Measurements from ENCODE around the gene LENG9. TPM values are rescaled to one million over a fixed set of nuclear protein-coding genes. Genes with fewer than 3 reads are reported as not detected.
A peak's percentile ranks its signal among the peaks of the same experiment; 100 is the strongest.
"Not testable (repeated sequence)": the region's sequence is repeated elsewhere in the genome, so short reads cannot be mapped to it uniquely, and the experiment has no call there.

The LENG9 gene
- total RNA-seq, 2 experiments from 2014 or later: 6.2 to 7.0 TPM

GRCh38 chr19:54470991-54471782 lies 7.6 kb upstream of the LENG9 start:
- H3K27me3 Mint-ChIP-seq: peaks cover 55% of the 10 kb centered on the region
- POLR2A ChIA-PET: interaction anchor here (0.6 kb wide), 1 partner anchor 242 kb away, joined by 4 read pairs; no protein-coding TSS in a partner anchor
- ATAC-seq (ENCODE audit: low read depth) (no peak), DNase-seq (peak; percentile 31)
- H3K36me3 Mint-ChIP-seq: no peaks in the 10 kb centered on the region
- H3K4me1 Mint-ChIP-seq: peaks cover 3% of the 10 kb centered on the region
- H3K27ac Mint-ChIP-seq: no peak overlapping the region
- no peaks in the 10 kb centered on the region for H3K9me3 Mint-ChIP-seq
- H3K4me3 Mint-ChIP-seq: peak overlapping the region; percentile 22

GRCh38 chr19:54470276-54470887 lies 6.8 kb upstream of the LENG9 start:
- no peaks in the 10 kb centered on the region for H3K9me3 Mint-ChIP-seq
- H3K27me3 Mint-ChIP-seq: peaks cover 60% of the 10 kb centered on the region
- H3K4me1 Mint-ChIP-seq: peaks cover 3% of the 10 kb centered on the region
- H3K27ac Mint-ChIP-seq: no peak overlapping the region
- no peaks in the 10 kb centered on the region for H3K36me3 Mint-ChIP-seq
- ATAC-seq (ENCODE audit: low read depth) (no peak), DNase-seq (no peak)
- POLR2A ChIA-PET: no interaction called here
- H3K4me3 Mint-ChIP-seq: no peak overlapping the region

GRCh38 chr19:54469496-54469934 lies 5.9 kb upstream of the LENG9 start:
- peaks cover 55% of the 10 kb centered on the region for H3K27me3 Mint-ChIP-seq
- ATAC-seq (ENCODE audit: low read depth): no peak
- no peak overlapping the region for H3K27ac Mint-ChIP-seq
- H3K4me3 Mint-ChIP-seq: no peak overlapping the region
- H3K4me1 Mint-ChIP-seq: peaks cover 6% of the 10 kb centered on the region
- DNase-seq: no peak
- POLR2A ChIA-PET: no interaction called here
- H3K9me3 Mint-ChIP-seq: no peaks in the 10 kb centered on the region
- no peaks in the 10 kb centered on the region for H3K36me3 Mint-ChIP-seq

GRCh38 chr19:54466110-54466480 lies 2.5 kb upstream of the LENG9 start:
- DNase-seq; POLR2A ChIA-PET; H3K27ac Mint-ChIP-seq; ATAC-seq (ENCODE audit: low read depth); H3K36me3 Mint-ChIP-seq; H3K9me3 Mint-ChIP-seq: not testable (repeated sequence)
- Mint-ChIP-seq H3K4me3 (peak overlapping the region; percentile 52), H3K27me3 (peaks cover 40% of the 10 kb centered on the region), H3K4me1 (peaks cover 11% of the 10 kb centered on the region)

- Mint-ChIP-seq H3K4me3 (peak overlapping the region; percentile 52), H3K9me3 (no peaks in the 10 kb centered on the region), H3K36me3 (peaks cover 6% of the 10 kb centered on the region), H3K27ac (peak overlapping the region; percentile 12), H3K4me1 (peaks cover 11% of the 10 kb centered on the region), H3K27me3 (peaks cover 36% of the 10 kb centered on the region)
- POLR2A ChIA-PET: interaction anchor here (0.6 kb wide), 1 partner anchor 17 kb away, joined by 4 read pairs; the partner anchor contains the start of gene LENG8
- DNase-seq (no peak), ATAC-seq (ENCODE audit: low read depth) (no peak)
Measured at GRCh38 chr19:54465426-54466109, 2.0 kb upstream of the LENG9 start.

GRCh38 chr19:54464630-54465425 lies 1.2 kb upstream of the LENG9 start:
- peaks cover 29% of the 10 kb centered on the region for H3K27me3 Mint-ChIP-seq
- H3K27ac Mint-ChIP-seq: peak overlapping the region; percentile 89
- peak; percentile 89 for DNase-seq
- H3K9me3 Mint-ChIP-seq: no peaks in the 10 kb centered on the region
- peak overlapping the region; percentile 93 for H3K4me3 Mint-ChIP-seq
- peak; percentile 47 for ATAC-seq (ENCODE audit: low read depth)
- H3K4me1 Mint-ChIP-seq: peaks cover 11% of the 10 kb centered on the region
- POLR2A ChIA-PET: interaction anchor here (0.6 kb wide), 1 partner anchor 16 kb away, joined by 4 read pairs; the partner anchor contains the start of gene LENG8
- peaks cover 6% of the 10 kb centered on the region for H3K36me3 Mint-ChIP-seq

- peak; percentile 67 for ATAC-seq (ENCODE audit: low read depth)
- H3K9me3 Mint-ChIP-seq: no peaks in the 10 kb centered on the region
- POLR2A ChIA-PET: interaction anchor here (0.6 to 2.0 kb wide), 4 partner anchors 11 to 472 kb away, joined by 4 to 16 read pairs (median 7); partner anchors contain the start of gene LENG8
Measured at GRCh38 chr19:54464044-54464629, 559 bp upstream of the LENG9 start.

GRCh38 chr19:54462655-54463530 lies 685 bp downstream of the LENG9 start:
- ATAC-seq (ENCODE audit: low read depth): peak; percentile 27
- Mint-ChIP-seq H3K27ac (peak overlapping the region; percentile 75), H3K27me3 (peaks cover 10% of the 10 kb centered on the region), H3K36me3 (peaks cover 22% of the 10 kb centered on the region), H3K4me1 (peaks cover 14% of the 10 kb centered on the region), H3K9me3 (no peaks in the 10 kb centered on the region), H3K4me3 (peak overlapping the region; percentile 93)
- peak; percentile 83 for DNase-seq
- POLR2A ChIA-PET: interaction anchor here (0.6 to 2.0 kb wide), 6 partner anchors 9 to 23 kb away, joined by 3 to 16 read pairs (median 4); partner anchors contain the start of gene LENG8

More at GRCh38 chr19:54464044-54464629, 559 bp upstream of the LENG9 start:
- DNase-seq: peak; percentile 88
- peaks cover 22% of the 10 kb centered on the region for H3K27me3 Mint-ChIP-seq
- peaks cover 10% of the 10 kb centered on the region for H3K36me3 Mint-ChIP-seq
- H3K27ac Mint-ChIP-seq: peak overlapping the region; percentile 89
- H3K4me3 Mint-ChIP-seq: peak overlapping the region; percentile 93
- peaks cover 14% of the 10 kb centered on the region for H3K4me1 Mint-ChIP-seq

- DNase-seq: no peak
- no peaks in the 10 kb centered on the region for H3K9me3 Mint-ChIP-seq
Measured at GRCh38 chr19:54462047-54462654, 1.4 kb downstream of the LENG9 start.

GRCh38 chr19:54461613-54462012 lies 2.0 kb downstream of the LENG9 start:
- Mint-ChIP-seq H3K4me3 (peak overlapping the region; percentile 70), H3K36me3 (peaks cover 22% of the 10 kb centered on the region), H3K27me3 (peaks cover 8% of the 10 kb centered on the region), H3K27ac (peak overlapping the region; percentile 65), H3K4me1 (peaks cover 14% of the 10 kb centered on the region), H3K9me3 (no peaks in the 10 kb centered on the region)
- ATAC-seq (ENCODE audit: low read depth) (no peak), DNase-seq (no peak)
- POLR2A ChIA-PET: interaction anchor here (0.6 to 1.4 kb wide), 3 partner anchors 13 to 347 kb away, joined by 3 to 4 read pairs (median 3); partner anchors contain the start of gene LENG8

More at GRCh38 chr19:54462047-54462654, 1.4 kb downstream of the LENG9 start:
- H3K36me3 Mint-ChIP-seq: peaks cover 22% of the 10 kb centered on the region
- peak overlapping the region; percentile 75 for H3K27ac Mint-ChIP-seq
- peaks cover 14% of the 10 kb centered on the region for H3K4me1 Mint-ChIP-seq
- no peak for ATAC-seq (ENCODE audit: low read depth)
- POLR2A ChIA-PET: interaction anchor here (0.6 to 2.0 kb wide), 4 partner anchors 9 to 22 kb away, joined by 3 to 9 read pairs (median 3); partner anchors contain the start of gene LENG8
- peak overlapping the region; percentile 70 for H3K4me3 Mint-ChIP-seq
- H3K27me3 Mint-ChIP-seq: peaks cover 9% of the 10 kb centered on the region

- H3K27me3 Mint-ChIP-seq: peaks cover 8% of the 10 kb centered on the region
- H3K4me3 Mint-ChIP-seq: peak overlapping the region; percentile 10
- H3K4me1 Mint-ChIP-seq: peaks cover 14% of the 10 kb centered on the region
- no peaks in the 10 kb centered on the region for H3K9me3 Mint-ChIP-seq
- peak overlapping the region; percentile 65 for H3K27ac Mint-ChIP-seq
- peaks cover 24% of the 10 kb centered on the region for H3K36me3 Mint-ChIP-seq
- no peak for DNase-seq
- no peak for ATAC-seq (ENCODE audit: low read depth)
- POLR2A ChIA-PET: interaction anchor here (0.6 to 1.4 kb wide), 2 partner anchors 13 to 346 kb away, joined by 3 to 4 read pairs; partner anchors contain the start of gene LENG8
Measured at GRCh38 chr19:54461210-54461609, 2.4 kb downstream of the LENG9 start.
